ENCODE measurements around the gene RIPOR3. TPM values are rescaled to one million over a fixed set of nuclear protein-coding genes. Genes with fewer than 3 reads are reported as not detected.

RIPOR3 gene
- polyA plus RNA-seq, 1 donor (not counting 4 experiments of a cell fraction or from before 2014, with no cell fraction given) = 0.10 TPM

- Histone ChIP-seq H3K9ac (ENCODE audit: control insufficient read depth, extremely low read depth, insufficient read depth, low read length) (no peak overlapping the region), H3K27me3 (ENCODE audit: control insufficient read depth, extremely low read depth, insufficient read depth, low read length) (no peaks in the 10 kb centered on the region), H3K36me3 (ENCODE audit: control insufficient read depth in 2 of 2, extremely low read depth in 1 of 2, insufficient read depth in 2 of 2, low read length in 2 of 2) (no peaks in the 10 kb centered on the region), H3K79me2 (ENCODE audit: control insufficient read depth, insufficient read depth, low read length) (no peaks in the 10 kb centered on the region), H2AFZ (ENCODE audit: control insufficient read depth, low read length) (no peak overlapping the region), H4K20me1 (ENCODE audit: control insufficient read depth, extremely low read depth, insufficient read depth, low read length) (no peaks in the 10 kb centered on the region), H3K4me2 (ENCODE audit: control insufficient read depth, extremely low read depth, insufficient read depth, low read depth, low read length) (no peak overlapping the region), H3K27ac (ENCODE audit: control insufficient read depth, insufficient read depth, low read length) (no peak overlapping the region), H3K9me1 (ENCODE audit: control insufficient read depth, extremely low read depth, insufficient read depth, low read length) (no peaks in the 10 kb centered on the region), H3K9me3 (ENCODE audit: control insufficient read depth, low read depth, low read length) (no peaks in the 10 kb centered on the region), H3K4me1 (ENCODE audit: control insufficient read depth, extremely low read depth, insufficient read depth, low read length) (peaks cover 8% of the 10 kb centered on the region), H3K4me3 (ENCODE audit: control insufficient read depth in 2 of 3, extremely low read depth in 1 of 3, insufficient read depth in 2 of 3, low read depth in 1 of 3, low read length in 3 of 3) (no peak overlapping the region)
- FAIRE-seq (no peak), DNase-seq (ENCODE audit: low read depth, low spot score) (no peak)
- dilution Hi-C loops (cut with MboI; ENCODE audit: extremely low pct_ligation_motif_present, low sequenced_read_pairs) = no loop called here
- TF ChIP-seq EZH2 (IDR thresholded peaks at IDR 0.05; ENCODE audit: low read length) (no peak), CTCF (optimal IDR thresholded peaks at IDR 0.05 in 1 of 3, IDR thresholded peaks at IDR 0.05 in 1 of 3, conservative IDR thresholded peaks at IDR 0.05 in 1 of 3; ENCODE audit: extremely low read depth in 1 of 3, insufficient read depth in 2 of 3, low read length in 3 of 3) (no peak)
These were observed 28.7 kb upstream of the RIPOR3 start for GRCh38 chr20:50720026-50720425.

- Histone ChIP-seq H3K4me1 (ENCODE audit: control insufficient read depth, extremely low read depth, insufficient read depth, low read length) (peaks cover 1% of the 10 kb centered on the region), H3K79me2 (ENCODE audit: control insufficient read depth, insufficient read depth, low read length) (no peaks in the 10 kb centered on the region), H3K9me3 (ENCODE audit: control insufficient read depth, low read depth, low read length) (no peaks in the 10 kb centered on the region), H3K4me3 (ENCODE audit: control insufficient read depth in 2 of 3, extremely low read depth in 1 of 3, insufficient read depth in 2 of 3, low read depth in 1 of 3, low read length in 3 of 3) (no peak overlapping the region), H3K27ac (ENCODE audit: control insufficient read depth, insufficient read depth, low read length) (no peak overlapping the region), H3K9ac (ENCODE audit: control insufficient read depth, extremely low read depth, insufficient read depth, low read length) (no peak overlapping the region), H4K20me1 (ENCODE audit: control insufficient read depth, extremely low read depth, insufficient read depth, low read length) (no peaks in the 10 kb centered on the region), H3K4me2 (ENCODE audit: control insufficient read depth, extremely low read depth, insufficient read depth, low read depth, low read length) (no peak overlapping the region), H3K36me3 (ENCODE audit: control insufficient read depth in 2 of 2, extremely low read depth in 1 of 2, insufficient read depth in 2 of 2, low read length in 2 of 2) (no peaks in the 10 kb centered on the region), H2AFZ (ENCODE audit: control insufficient read depth, low read length) (no peak overlapping the region), H3K27me3 (ENCODE audit: control insufficient read depth, extremely low read depth, insufficient read depth, low read length) (no peaks in the 10 kb centered on the region), H3K9me1 (ENCODE audit: control insufficient read depth, extremely low read depth, insufficient read depth, low read length) (no peaks in the 10 kb centered on the region)
- FAIRE-seq = no peak
- TF ChIP-seq EZH2 (IDR thresholded peaks at IDR 0.05; ENCODE audit: low read length) (no peak), CTCF (optimal IDR thresholded peaks at IDR 0.05 in 1 of 3, IDR thresholded peaks at IDR 0.05 in 1 of 3, conservative IDR thresholded peaks at IDR 0.05 in 1 of 3; ENCODE audit: extremely low read depth in 1 of 3, insufficient read depth in 2 of 3, low read length in 3 of 3) (no peak)
- dilution Hi-C loops (cut with MboI; ENCODE audit: extremely low pct_ligation_motif_present, low sequenced_read_pairs) = no loop called here
- no peak for DNase-seq (ENCODE audit: low read depth, low spot score)
These were observed 28.0 kb upstream of the RIPOR3 start for GRCh38 chr20:50719328-50719727.
